ENCODE results near the gene BATF3. TPM values are rescaled to one million over a fixed set of nuclear protein-coding genes. Genes with fewer than 3 reads are reported as not detected.
A peak's percentile ranks its signal among the peaks of the same experiment; 100 is the strongest.

The BATF3 gene
- total RNA-seq, 1 donor from 2014 or later = not detected

DNA sequence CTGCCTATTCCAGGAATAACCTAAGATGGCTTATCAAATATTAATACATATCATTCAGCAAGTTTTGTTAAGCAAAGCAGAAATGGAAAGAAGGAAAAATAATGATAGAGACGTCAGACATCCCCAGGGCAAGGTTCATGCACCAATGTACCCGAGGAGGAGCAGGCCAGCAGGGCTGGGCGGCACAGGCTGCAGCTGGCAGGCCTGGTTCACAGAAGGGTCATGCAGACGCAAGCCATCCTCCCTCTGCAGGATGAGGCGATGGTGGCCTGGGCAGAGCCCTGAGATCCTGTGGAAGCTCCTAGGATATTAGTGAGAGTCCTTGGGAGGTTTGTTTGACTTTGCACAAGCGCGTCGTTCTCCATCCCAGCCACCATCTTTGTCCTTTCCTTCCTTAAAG, 30.0 kb downstream of the BATF3 start:
- Histone ChIP-seq H3K36me3 (no peaks in the 10 kb centered on the region), H3K27ac (no peak overlapping the region), H3K79me2 (ENCODE audit: low read depth) (no peaks in the 10 kb centered on the region), H3K4me1 (peaks cover 2% of the 10 kb centered on the region), H3F3A (ENCODE audit: low read depth) (no peaks in the 10 kb centered on the region), H3K4me3 (no peak overlapping the region), H2AFZ (replicated peaks) (no peak overlapping the region), H3K9me3 (ENCODE audit: low read depth) (no peaks in the 10 kb centered on the region), H3K27me3 (peaks cover 21% of the 10 kb centered on the region), H3K4me2 (no peak overlapping the region), H3K9ac (no peak overlapping the region), H4K20me1 (ENCODE audit: low read depth) (no peaks in the 10 kb centered on the region)
- TF ChIP-seq EZH2phosphoT487 (IDR thresholded peaks at IDR 0.05) (no peak), EZH2 (IDR thresholded peaks at IDR 0.05) (no peak)
- TF ChIP-seq, protein P1, sequence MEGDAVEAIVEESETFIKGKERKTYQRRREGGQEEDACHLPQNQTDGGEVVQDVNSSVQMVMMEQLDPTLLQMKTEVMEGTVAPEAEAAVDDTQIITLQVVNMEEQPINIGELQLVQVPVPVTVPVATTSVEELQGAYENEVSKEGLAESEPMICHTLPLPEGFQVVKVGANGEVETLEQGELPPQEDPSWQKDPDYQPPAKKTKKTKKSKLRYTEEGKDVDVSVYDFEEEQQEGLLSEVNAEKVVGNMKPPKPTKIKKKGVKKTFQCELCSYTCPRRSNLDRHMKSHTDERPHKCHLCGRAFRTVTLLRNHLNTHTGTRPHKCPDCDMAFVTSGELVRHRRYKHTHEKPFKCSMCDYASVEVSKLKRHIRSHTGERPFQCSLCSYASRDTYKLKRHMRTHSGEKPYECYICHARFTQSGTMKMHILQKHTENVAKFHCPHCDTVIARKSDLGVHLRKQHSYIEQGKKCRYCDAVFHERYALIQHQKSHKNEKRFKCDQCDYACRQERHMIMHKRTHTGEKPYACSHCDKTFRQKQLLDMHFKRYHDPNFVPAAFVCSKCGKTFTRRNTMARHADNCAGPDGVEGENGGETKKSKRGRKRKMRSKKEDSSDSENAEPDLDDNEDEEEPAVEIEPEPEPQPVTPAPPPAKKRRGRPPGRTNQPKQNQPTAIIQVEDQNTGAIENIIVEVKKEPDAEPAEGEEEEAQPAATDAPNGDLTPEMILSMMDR (IDR thresholded peaks at IDR 0.05) = no peak
- H3K9me3 Mint-ChIP-seq = no peaks in the 10 kb centered on the region
- peaks cover 6% of the 10 kb centered on the region for H3K27me3 Mint-ChIP-seq (ENCODE audit: insufficient read depth, low read depth)
- H3K27ac Mint-ChIP-seq = no peak overlapping the region
- no peak overlapping the region for H3K4me3 Mint-ChIP-seq
- no peaks in the 10 kb centered on the region for H3K36me3 Mint-ChIP-seq
- DNase-seq (ENCODE audit: low spot score) = no peak
- peaks cover 44% of the 10 kb centered on the region for H3K4me1 Mint-ChIP-seq

DNA sequence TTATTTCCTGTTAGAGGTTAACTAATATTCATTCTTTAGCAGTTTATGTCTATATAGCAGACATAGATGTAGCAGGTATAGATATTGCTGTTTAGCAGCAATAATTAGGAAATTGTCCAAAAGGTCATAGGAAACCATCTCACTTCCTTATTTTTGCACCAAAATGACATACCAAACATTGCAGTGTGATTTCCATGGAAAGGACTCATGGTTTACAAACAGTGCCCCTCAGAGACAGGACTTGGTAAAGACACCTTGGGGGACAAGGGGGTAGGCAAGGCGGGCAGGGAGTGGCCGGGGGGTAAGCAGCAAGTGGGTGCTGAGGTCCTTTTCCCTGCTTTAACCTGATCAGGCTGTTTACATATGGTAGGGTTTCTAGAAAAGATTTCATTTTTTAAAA, 30.5 kb downstream of the BATF3 start:
- Histone ChIP-seq H3K27ac (no peak overlapping the region), H3K27me3 (peaks cover 25% of the 10 kb centered on the region), H3K4me1 (peaks cover 2% of the 10 kb centered on the region), H3K36me3 (no peaks in the 10 kb centered on the region), H3K4me3 (no peak overlapping the region), H3K4me2 (no peak overlapping the region), H3K79me2 (ENCODE audit: low read depth) (no peaks in the 10 kb centered on the region), H3K9ac (no peak overlapping the region), H4K20me1 (ENCODE audit: low read depth) (no peaks in the 10 kb centered on the region), H3F3A (ENCODE audit: low read depth) (no peaks in the 10 kb centered on the region), H3K9me3 (ENCODE audit: low read depth) (no peaks in the 10 kb centered on the region), H2AFZ (replicated peaks) (no peak overlapping the region)
- Mint-ChIP-seq H3K27ac (no peak overlapping the region), H3K27me3 (ENCODE audit: insufficient read depth, low read depth) (peaks cover 6% of the 10 kb centered on the region), H3K4me3 (no peak overlapping the region), H3K4me1 (peaks cover 44% of the 10 kb centered on the region), H3K9me3 (no peaks in the 10 kb centered on the region), H3K36me3 (no peaks in the 10 kb centered on the region)
- TF ChIP-seq EZH2phosphoT487 (IDR thresholded peaks at IDR 0.05) (no peak), EZH2 (IDR thresholded peaks at IDR 0.05) (no peak)
- TF ChIP-seq, protein P1 (IDR thresholded peaks at IDR 0.05) = peak; percentile 60
- peak; percentile 56 for DNase-seq (ENCODE audit: low spot score)

DNA sequence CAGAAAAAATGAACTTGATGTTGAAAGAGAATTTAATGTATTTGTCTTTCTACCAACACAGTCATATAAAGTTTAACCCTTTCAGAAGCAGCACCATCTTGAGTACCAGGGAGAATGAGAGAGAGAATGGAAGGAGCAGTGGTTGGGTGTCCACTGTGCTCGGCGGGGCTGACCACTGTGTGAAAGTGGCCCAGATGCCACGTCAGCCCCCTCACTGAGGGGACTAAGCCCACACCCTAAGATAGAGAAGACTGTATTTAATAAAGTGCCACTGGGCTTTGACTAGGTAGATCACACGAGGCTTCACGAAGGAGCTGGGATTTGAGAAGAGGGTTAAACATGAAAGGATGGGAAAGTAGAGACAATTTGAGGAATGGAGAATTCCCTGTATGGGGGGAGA, 31.2 kb downstream of the BATF3 start:
- no peaks in the 10 kb centered on the region for H3K36me3 Mint-ChIP-seq
- H3F3A ChIP-seq (ENCODE audit: low read depth) = no peaks in the 10 kb centered on the region
- TF ChIP-seq EZH2 (IDR thresholded peaks at IDR 0.05) (no peak), EZH2phosphoT487 (IDR thresholded peaks at IDR 0.05) (no peak)
- TF ChIP-seq, protein P1 (IDR thresholded peaks at IDR 0.05) = no peak
- peaks cover 25% of the 10 kb centered on the region for H3K27me3 ChIP-seq
- H3K4me3 Mint-ChIP-seq = no peak overlapping the region
- H2AFZ ChIP-seq (replicated peaks) = no peak overlapping the region
- no peaks in the 10 kb centered on the region for H3K9me3 Mint-ChIP-seq
- no peak overlapping the region for H3K4me2 ChIP-seq
- no peaks in the 10 kb centered on the region for H3K79me2 ChIP-seq (ENCODE audit: low read depth)
- peaks cover 6% of the 10 kb centered on the region for H3K27me3 Mint-ChIP-seq (ENCODE audit: insufficient read depth, low read depth)
- peaks cover 44% of the 10 kb centered on the region for H3K4me1 Mint-ChIP-seq
- H3K9ac ChIP-seq = no peak overlapping the region
- no peaks in the 10 kb centered on the region for H4K20me1 ChIP-seq (ENCODE audit: low read depth)
- no peaks in the 10 kb centered on the region for H3K9me3 ChIP-seq (ENCODE audit: low read depth)
- H3K27ac Mint-ChIP-seq = peak overlapping the region; percentile 5
- H3K27ac ChIP-seq = no peak overlapping the region
- H3K4me3 ChIP-seq = no peak overlapping the region
- H3K36me3 ChIP-seq = no peaks in the 10 kb centered on the region
- no peak for DNase-seq (ENCODE audit: low spot score)
- H3K4me1 ChIP-seq = peaks cover 2% of the 10 kb centered on the region

Measured in neural progenitor cell (in vitro differentiated cells).